Esophagus squamous epithelium (tissue), 5 donors: ENCODE data around the gene TBL1X. TPM values are rescaled to one million over a fixed set of nuclear protein-coding genes. Genes with fewer than 3 reads are reported as not detected.

ENCODE experiments used
- DNase-seq: peaks from one replicate; lab custom pipeline; 2025; lab: John Stamatoyannopoulos, UW
- H3K27ac ChIP-seq, 4 donors: fragments of 200-600 bp; sonication (generic); one replicate each; pipeline ENCODE4 v1.5.1; 2016 to 2019; ENCODE audit warnings: mild to moderate bottlenecking in 1 of 4
- H3K27me3 ChIP-seq, 4 donors: fragments of 200-600 bp; sonication (generic); 1 replicate in 3 of 4; 2 replicates in 1 of 4; pipeline versions ENCODE4 v1.5.1 to v1.6.0; 2017 to 2021; ENCODE audit warnings: antibody characterized with exemption in 1 of 4
- H3K36me3 ChIP-seq, 3 donors: fragments of 200-600 bp; sonication (generic); one replicate each; pipeline ENCODE4 v1.5.1; 2016 to 2019
- H3K4me1 ChIP-seq, 3 donors: fragments of 200-600 bp; sonication (generic); one replicate each; pipeline ENCODE4 v1.5.1; 2017 to 2019
- H3K4me3 ChIP-seq, 4 donors: fragments of 200-600 bp; sonication (generic); 1 replicate in 3 of 4; 2 replicates in 1 of 4; pipeline ENCODE4 v1.5.1; 2016 to 2019; ENCODE audit warnings: mild to moderate bottlenecking in 2 of 4, moderate library complexity in 1 of 4
- H3K9me3 ChIP-seq, 3 donors: fragments of 200-600 bp; sonication (generic); one replicate each; pipeline ENCODE4 v1.5.1; 2016 to 2019
- POLR2A ChIP-seq, 4 donors: fragments of 450-650 bp; IDR thresholded peaks; one replicate each; pipeline ENCODE4 v1.6.1; 2017; ENCODE audit warnings: antibody characterized with exemption in 4 of 4, mild to moderate bottlenecking in 4 of 4, moderate library complexity in 3 of 4
- WGBS, 2 donors: methylation state at CpG; one replicate each; pipeline ENCODE4 v1.1.5; 2018; 5-methylcytosine and 5-hydroxymethylcytosine counted together
- intact Hi-C: fragments of 100-400 bp; cut with DNase I; formaldehyde crosslinking; loops from one replicate; pipeline ENCODE4 v1.15.0; 2022
- total RNA-seq, 4 donors: library from RNA; depleted of rRNA; stranded (reverse); fragments of >200 nt; gene quantifications; one replicate each; pipeline ENCODE4 v1.1.0, GENCODE V29; 2016
- TF ChIP-seq, protein P1 (sequence below), 6 experiments: fragments of 450-650 bp in 4 of 6; fragments of 200-600 bp in 2 of 6; sonication (generic) in 2 of 6; IDR thresholded peaks; one replicate each; pipeline ENCODE4 v1.5.1; 2016 to 2019; ENCODE audit warnings: antibody characterized with exemption in 6 of 6, mild to moderate bottlenecking in 4 of 6, moderate library complexity in 4 of 6
- donor health status: DM: yes; HTN: yes; CAD: no.

The TBL1X gene
- total RNA-seq, 4 donors from 2014 or later = 17.5 to 24.2 (median 21.8) TPM

DNA sequence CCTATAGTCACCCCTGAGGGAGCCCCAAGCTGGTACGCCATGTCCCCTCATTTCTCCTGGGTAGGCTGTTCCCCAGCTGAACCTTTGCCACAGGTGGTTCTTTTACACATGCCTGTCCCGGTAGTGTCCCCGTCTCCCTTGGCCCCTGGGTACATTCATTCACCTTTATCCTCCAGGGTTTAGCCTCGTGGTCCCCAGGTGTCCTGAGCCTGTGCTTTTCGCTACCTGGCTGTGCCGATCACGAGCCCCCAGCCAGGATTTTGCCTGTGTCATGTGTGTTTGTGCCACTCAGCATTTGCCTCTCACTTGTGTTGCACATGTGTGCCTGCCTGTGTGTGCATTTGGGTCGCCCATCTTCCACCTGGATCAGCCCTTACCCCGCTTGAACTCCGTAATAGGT lies 243.2 kb downstream of the TBL1X start:
- no peak overlapping the region for H3K27ac ChIP-seq
- peaks cover 0 to 59% (median 0%) of the 10 kb centered on the region in 3 donors for H3K36me3 ChIP-seq
- intact Hi-C loops = no loop called here
- DNase-seq = no peak
- 86 to 87% methylated on average over 9 to 10 of the region's 10 CpGs for WGBS, 2 donors
- no peaks in the 10 kb centered on the region for H3K27me3 ChIP-seq
- H3K9me3 ChIP-seq = no peaks in the 10 kb centered on the region
- TF ChIP-seq, protein P1, sequence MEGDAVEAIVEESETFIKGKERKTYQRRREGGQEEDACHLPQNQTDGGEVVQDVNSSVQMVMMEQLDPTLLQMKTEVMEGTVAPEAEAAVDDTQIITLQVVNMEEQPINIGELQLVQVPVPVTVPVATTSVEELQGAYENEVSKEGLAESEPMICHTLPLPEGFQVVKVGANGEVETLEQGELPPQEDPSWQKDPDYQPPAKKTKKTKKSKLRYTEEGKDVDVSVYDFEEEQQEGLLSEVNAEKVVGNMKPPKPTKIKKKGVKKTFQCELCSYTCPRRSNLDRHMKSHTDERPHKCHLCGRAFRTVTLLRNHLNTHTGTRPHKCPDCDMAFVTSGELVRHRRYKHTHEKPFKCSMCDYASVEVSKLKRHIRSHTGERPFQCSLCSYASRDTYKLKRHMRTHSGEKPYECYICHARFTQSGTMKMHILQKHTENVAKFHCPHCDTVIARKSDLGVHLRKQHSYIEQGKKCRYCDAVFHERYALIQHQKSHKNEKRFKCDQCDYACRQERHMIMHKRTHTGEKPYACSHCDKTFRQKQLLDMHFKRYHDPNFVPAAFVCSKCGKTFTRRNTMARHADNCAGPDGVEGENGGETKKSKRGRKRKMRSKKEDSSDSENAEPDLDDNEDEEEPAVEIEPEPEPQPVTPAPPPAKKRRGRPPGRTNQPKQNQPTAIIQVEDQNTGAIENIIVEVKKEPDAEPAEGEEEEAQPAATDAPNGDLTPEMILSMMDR (IDR thresholded peaks at IDR 0.05) = no peak
- TF ChIP-seq POLR2A (IDR thresholded peaks at IDR 0.05) = no peak
- H3K4me3 ChIP-seq = no peak overlapping the region
- peaks cover 0 to 9% (median 0%) of the 10 kb centered on the region in 3 donors for H3K4me1 ChIP-seq

DNA sequence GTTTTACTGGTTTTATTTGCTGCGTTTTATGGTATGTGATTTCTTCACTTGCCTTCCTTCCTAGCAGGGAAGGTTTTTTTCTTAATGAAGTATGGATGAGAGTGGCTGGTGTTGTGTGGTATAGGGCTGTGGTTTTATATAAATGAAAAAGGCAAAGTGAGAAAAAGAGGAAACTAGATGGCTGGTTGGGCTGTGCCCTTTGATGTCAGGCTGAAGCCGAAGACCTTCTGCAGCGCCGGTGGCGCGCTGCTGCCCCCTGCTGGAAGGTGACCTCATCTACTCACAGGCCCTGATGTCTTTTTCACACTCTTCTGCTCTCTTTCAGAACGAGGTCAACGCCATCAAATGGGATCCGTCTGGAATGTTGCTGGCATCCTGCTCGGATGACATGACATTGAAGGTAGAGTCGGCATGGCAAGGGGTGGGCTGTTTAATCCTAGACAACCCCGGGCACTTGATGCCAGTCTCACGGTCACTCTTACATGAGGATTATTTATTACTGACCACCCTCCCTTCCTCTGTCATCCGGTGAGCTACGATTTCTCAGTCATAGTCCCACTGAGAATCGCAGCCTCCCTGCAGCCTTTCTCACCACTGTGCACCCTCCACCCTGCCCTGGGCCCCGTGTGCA lies 244.2 kb downstream of the TBL1X start:
- TF ChIP-seq, protein P1 (IDR thresholded peaks at IDR 0.05) = peak; percentile 62 to 82 (median 78)
- TF ChIP-seq POLR2A (IDR thresholded peaks at IDR 0.05) = no peak
- intact Hi-C loops = no loop called here
- Histone ChIP-seq H3K4me3 (no peak overlapping the region), H3K27me3 (no peaks in the 10 kb centered on the region), H3K27ac (no peak overlapping the region), H3K36me3 (peaks cover 0 to 59% (median 0%) of the 10 kb centered on the region in 3 donors), H3K4me1 (peaks cover 0 to 9% (median 0%) of the 10 kb centered on the region in 3 donors), H3K9me3 (no peaks in the 10 kb centered on the region)
- WGBS, 2 donors = 11 to 30% methylated on average over 12 to 15 of the region's 17 CpGs
- DNase-seq = peak; percentile 14

DNA sequence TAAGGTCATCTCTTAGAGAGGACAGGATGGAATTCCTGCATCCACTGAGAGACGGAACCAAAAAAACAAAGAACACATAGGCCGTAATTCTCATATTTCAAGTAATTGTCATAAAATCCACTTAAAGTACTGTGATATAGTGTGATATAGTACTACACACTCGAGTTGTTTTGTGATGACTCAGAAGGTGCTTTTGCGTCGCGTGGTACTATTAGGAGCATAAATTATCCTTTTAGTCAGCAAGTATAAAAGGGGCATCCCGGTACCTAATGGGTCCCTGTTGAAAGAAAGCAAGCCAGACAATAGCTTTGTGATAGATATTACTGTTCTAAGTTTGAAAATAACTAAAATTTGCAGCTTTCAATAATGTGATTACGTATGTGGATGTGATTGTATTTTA lies 245.5 kb downstream of the TBL1X start:
- WGBS, 2 donors = 68 to 71% methylated on average over 8 of the region's 8 CpGs
- Histone ChIP-seq H3K36me3 (peaks cover 0 to 64% (median 0%) of the 10 kb centered on the region in 3 donors), H3K27ac (no peak overlapping the region), H3K4me3 (no peak overlapping the region), H3K9me3 (no peaks in the 10 kb centered on the region), H3K4me1 (peaks cover 0 to 9% (median 0%) of the 10 kb centered on the region in 3 donors), H3K27me3 (no peaks in the 10 kb centered on the region)
- DNase-seq = no peak
- no peak for TF ChIP-seq POLR2A (IDR thresholded peaks at IDR 0.05)
- TF ChIP-seq, protein P1 (IDR thresholded peaks at IDR 0.05) = no peak
- intact Hi-C loops = loop anchor here (10.0 kb wide), 1 partner anchor 886 kb away; no protein-coding TSS in a partner anchor

DNA sequence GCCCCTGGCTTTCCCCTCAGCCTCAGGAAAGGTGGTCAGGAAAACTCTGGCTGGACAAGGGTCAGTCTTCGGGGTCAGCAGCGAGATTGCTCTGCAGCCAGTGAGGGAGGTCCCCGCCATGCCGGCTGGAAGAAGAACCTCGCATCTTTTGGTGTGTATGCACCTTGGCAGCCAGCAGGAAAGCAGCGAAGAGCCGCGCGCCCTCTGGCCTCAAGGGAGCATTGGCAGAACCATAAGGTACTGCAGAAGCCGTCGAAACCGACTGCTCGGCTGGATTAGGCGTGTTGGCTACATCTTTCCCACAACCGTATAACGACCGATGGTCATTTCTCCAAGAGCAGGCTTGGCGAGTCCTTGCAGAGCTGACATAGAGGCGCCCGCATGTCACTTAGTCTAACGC lies 252.5 kb downstream of the TBL1X start:
- peaks cover 0 to 3% (median 0%) of the 10 kb centered on the region in 3 donors for H3K9me3 ChIP-seq
- H3K36me3 ChIP-seq = peaks cover 0 to 89% (median 0%) of the 10 kb centered on the region in 3 donors
- intact Hi-C loops = loop anchor here (10.0 kb wide), 1 partner anchor 893 kb away; no protein-coding TSS in a partner anchor
- DNase-seq = no peak
- H3K4me1 ChIP-seq = no peaks in the 10 kb centered on the region
- no peak overlapping the region for H3K27ac ChIP-seq
- WGBS, 2 donors = 91 to 93% methylated on average over 2 to 13 of the region's 21 CpGs
- H3K4me3 ChIP-seq = no peak overlapping the region
- no peaks in the 10 kb centered on the region for H3K27me3 ChIP-seq
- no peak for TF ChIP-seq POLR2A (IDR thresholded peaks at IDR 0.05)
- TF ChIP-seq, protein P1 (IDR thresholded peaks at IDR 0.05) = no peak

DNA sequence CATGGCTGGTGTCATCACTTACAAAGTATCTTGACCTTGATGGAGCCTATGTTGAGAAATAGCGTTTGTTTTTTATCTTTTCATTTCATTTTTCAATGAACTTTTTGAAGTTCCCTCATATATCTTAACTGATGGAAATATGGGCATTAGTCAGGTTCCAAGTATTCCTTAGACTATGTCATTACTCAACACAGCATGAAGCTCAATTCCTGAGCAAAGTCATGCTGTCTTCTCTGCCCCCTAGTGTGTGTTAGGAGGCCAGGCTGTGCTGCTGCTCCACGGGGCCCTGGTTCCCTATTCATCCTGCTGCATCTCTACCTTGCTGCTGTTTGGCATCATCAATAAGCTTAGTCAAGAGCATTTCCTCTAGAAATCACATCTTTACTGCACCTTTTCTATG lies 259.9 kb downstream of the TBL1X start:
- Histone ChIP-seq H3K9me3 (peaks cover 0 to 12% (median 0%) of the 10 kb centered on the region in 3 donors), H3K27me3 (no peaks in the 10 kb centered on the region), H3K27ac (no peak overlapping the region), H3K36me3 (peaks cover 0 to 21% (median 3%) of the 10 kb centered on the region in 3 donors), H3K4me3 (no peak overlapping the region), H3K4me1 (no peaks in the 10 kb centered on the region)
- 62 to 92% methylated on average over 1 to 2 of the region's 2 CpGs for WGBS, 2 donors
- no peak for DNase-seq
- TF ChIP-seq POLR2A (IDR thresholded peaks at IDR 0.05) = no peak
- TF ChIP-seq, protein P1 (IDR thresholded peaks at IDR 0.05) = no peak
- intact Hi-C loops = no loop called here
